ENCODE measurements around the gene WDR36.

WDR36 gene

GRCh38 chr5:111092062-111092853 is at the start of gene WDR36:
WDR36 (plus strand) TSS chr5:111092348; CDS start chr5:111092457, 109 bp downstream.
- peak; percentile 85 for DNase-seq (ENCODE audit: low read depth in 2 of 2)

GRCh38 chr5:111043712-111044506 is 48.2 kb upstream of the WDR36 start:
- peak; percentile 20 to 28 for DNase-seq (ENCODE audit: low read depth in 2 of 2)

GRCh38 chr5:111058064-111058463 is 34.1 kb upstream of the WDR36 start:
- DNase-seq (ENCODE audit: low read depth in 2 of 2), result no peak

- DNase-seq (ENCODE audit: low read depth in 2 of 2), result no peak
Observed at GRCh38 chr5:111060169-111060568, 32.0 kb upstream of the WDR36 start.

GRCh38 chr5:111061618-111062017 is 30.5 kb upstream of the WDR36 start:
- no peak for DNase-seq (ENCODE audit: low read depth in 2 of 2)

GRCh38 chr5:111063709-111064322 is 28.3 kb upstream of the WDR36 start:
- DNase-seq (ENCODE audit: low read depth in 2 of 2), result no peak

- DNase-seq (ENCODE audit: low read depth in 2 of 2), result no peak
Observed at GRCh38 chr5:111066261-111066938, 25.7 kb upstream of the WDR36 start.

GRCh38 chr5:111068213-111068612 is 23.9 kb upstream of the WDR36 start:
- DNase-seq (ENCODE audit: low read depth in 2 of 2), result no peak

- DNase-seq (ENCODE audit: low read depth in 2 of 2), result peak; percentile 52 to 61
Observed at GRCh38 chr5:111069839-111070238, 22.3 kb upstream of the WDR36 start.

- no peak for DNase-seq (ENCODE audit: low read depth in 2 of 2)
Observed at GRCh38 chr5:111070272-111071134, 21.6 kb upstream of the WDR36 start.

- DNase-seq (ENCODE audit: low read depth in 2 of 2), result no peak
Observed at GRCh38 chr5:111071413-111071812, 20.7 kb upstream of the WDR36 start, which contains the start of gene TSLP. TSLP (plus strand) TSS chr5:111071713; CDS start chr5:111071891, 178 bp downstream.

GRCh38 chr5:111072949-111073682 is 19.0 kb upstream of the WDR36 start:
- no peak for DNase-seq (ENCODE audit: low read depth in 2 of 2)

GRCh38 chr5:111074244-111074643 is 17.9 kb upstream of the WDR36 start:
- no peak for DNase-seq (ENCODE audit: low read depth in 2 of 2)

- DNase-seq (ENCODE audit: low read depth in 2 of 2), result peak; percentile 83
Observed at GRCh38 chr5:111075520-111075919, 16.6 kb upstream of the WDR36 start.

GRCh38 chr5:111076091-111076490 is 16.1 kb upstream of the WDR36 start:
- no peak for DNase-seq (ENCODE audit: low read depth in 2 of 2)

GRCh38 chr5:111077678-111078077 is 14.5 kb upstream of the WDR36 start:
- no peak for DNase-seq (ENCODE audit: low read depth in 2 of 2)

- no peak for DNase-seq (ENCODE audit: low read depth in 2 of 2)
Observed at GRCh38 chr5:111079846-111080245, 12.3 kb upstream of the WDR36 start.

GRCh38 chr5:111083323-111083722 is 8.8 kb upstream of the WDR36 start:
- no peak for DNase-seq (ENCODE audit: low read depth in 2 of 2)

- no peak for DNase-seq (ENCODE audit: low read depth in 2 of 2)
Observed at GRCh38 chr5:111095982-111096381, 3.8 kb downstream of the WDR36 start.
